Keratinocyte (primary cell): Measurements from ENCODE around the gene TMEM190. TPM values are rescaled to one million over a fixed set of nuclear protein-coding genes. Genes with fewer than 3 reads are reported as not detected.

Experiments used
- DNase-seq: peaks from one replicate; pipeline ENCODE4 v3.0.0-alpha.2; 2011; ENCODE audit warnings: low read depth, missing footprints, low spot score
- FAIRE-seq: peaks from 2 replicates; lab custom pipeline; 2011; peaks lifted over from hg19 to GRCh38; lab: Jason Lieb, UNC
- H2AFZ ChIP-seq: 2 replicates; pipeline ENCODE4 v1.6.0; 2012; ENCODE audit warnings: low read length, control low read depth, inconsistent platforms; ENCODE audit not compliant: control insufficient read depth
- H3K27ac ChIP-seq: 2 replicates; pipeline ENCODE4 v1.5.1; 2011; ENCODE audit warnings: low read length; ENCODE audit not compliant: control insufficient read depth, insufficient read depth
- H3K27me3 ChIP-seq: 3 replicates; pipeline ENCODE4 v1.6.0; 2011; ENCODE audit warnings: low read length; ENCODE audit not compliant: control insufficient read depth, insufficient read depth; ENCODE audit errors: extremely low read depth
- H3K36me3 ChIP-seq, 2 experiments: 2 replicates in 1 of 2; 3 replicates in 1 of 2; pipeline ENCODE4 v1.5.1; 2011; ENCODE audit warnings: low read length in 2 of 2, mild to moderate bottlenecking in 1 of 2; ENCODE audit not compliant: control insufficient read depth in 2 of 2, insufficient read depth in 2 of 2; ENCODE audit errors: extremely low read depth in 1 of 2
- H3K4me1 ChIP-seq: 3 replicates; pipeline ENCODE4 v1.5.1; 2011; ENCODE audit warnings: low read length; ENCODE audit not compliant: control insufficient read depth, insufficient read depth; ENCODE audit errors: extremely low read depth
- H3K4me2 ChIP-seq: 3 replicates; pipeline ENCODE4 v1.6.0; 2011; ENCODE audit warnings: low read depth, low read length; ENCODE audit not compliant: control insufficient read depth, insufficient read depth; ENCODE audit errors: extremely low read depth
- H3K4me3 ChIP-seq, 3 experiments: fragments of 200-600 bp in 1 of 3; sonication (generic) in 1 of 3; 2 replicates in 2 of 3; 3 replicates in 1 of 3; pipeline ENCODE4 v1.5.1; 2011 to 2016; ENCODE audit warnings: low read length in 3 of 3, mild to moderate bottlenecking in 3 of 3, control low read depth in 2 of 3, inconsistent platforms in 1 of 3, low read depth in 1 of 3, mixed read lengths in 1 of 3, mixed run types in 1 of 3, moderate library complexity in 1 of 3; ENCODE audit not compliant: control insufficient read depth in 2 of 3, insufficient read depth in 2 of 3; ENCODE audit errors: extremely low read depth in 1 of 3
- H3K79me2 ChIP-seq: 2 replicates; pipeline ENCODE4 v1.6.0; 2012; ENCODE audit warnings: low read length; ENCODE audit not compliant: control insufficient read depth, insufficient read depth
- H3K9ac ChIP-seq: 3 replicates; pipeline ENCODE4 v1.6.0; 2011; ENCODE audit warnings: low read length; ENCODE audit not compliant: control insufficient read depth, insufficient read depth; ENCODE audit errors: extremely low read depth
- H3K9me1 ChIP-seq: 3 replicates; pipeline ENCODE4 v1.6.0; 2011; ENCODE audit warnings: low read length; ENCODE audit not compliant: control insufficient read depth, insufficient read depth; ENCODE audit errors: extremely low read depth
- H3K9me3 ChIP-seq: 2 replicates; pipeline ENCODE4 v1.5.1; 2012; ENCODE audit warnings: low read depth, low read length; ENCODE audit not compliant: control insufficient read depth
- H4K20me1 ChIP-seq: 3 replicates; pipeline ENCODE4 v1.6.0; 2011; ENCODE audit warnings: low read length; ENCODE audit not compliant: control insufficient read depth, insufficient read depth; ENCODE audit errors: extremely low read depth
- EZH2 ChIP-seq: IDR thresholded peaks from one replicate; pipeline ENCODE4 v1.6.1; 2012; ENCODE audit warnings: inconsistent platforms, mild to moderate bottlenecking, low read length, moderate library complexity
- dilution Hi-C: fragments of 300-500 bp; cut with MboI; formaldehyde crosslinking; loops from one replicate; pipeline ENCODE4 v1.7.0; 2020; ENCODE audit warnings: low sequenced_read_pairs; ENCODE audit not compliant: extremely low pct_ligation_motif_present
- polyA plus RNA-seq, 5 experiments: library from polyadenylated mRNA; depleted of rRNA in 3 of 5; stranded (reverse) in 3 of 5; stranded (forward) in 1 of 5; unstranded in 1 of 5; fragments of >200 nt; gene quantifications; 1 replicate in 1 of 5; 2 replicates in 3 of 5; 3 replicates in 1 of 5; pipeline versions ENCODE4 v1.2.1 to v1.2.3, GENCODE V29; 2011 to 2012; ENCODE audit warnings: missing spikeins in 2 of 5, low read depth in 1 of 5, low replicate concordance in 1 of 5
- TF ChIP-seq, protein P1 (sequence below), 3 experiments: IDR thresholded peaks in 1 of 3; conservative IDR thresholded peaks in 1 of 3; optimal IDR thresholded peaks in 1 of 3; 2 replicates in 2 of 3; 3 replicates in 1 of 3; pipeline versions ENCODE3 to v1.5.1; 2011; ENCODE audit warnings: low read length in 3 of 3, mild to moderate bottlenecking in 3 of 3, moderate library complexity in 2 of 3, control low read depth in 1 of 3, inconsistent platforms in 1 of 3; ENCODE audit not compliant: insufficient read depth in 2 of 3; ENCODE audit errors: extremely low read depth in 1 of 3

Gene TMEM190
- polyA plus RNA-seq, 1 donor (not counting 4 experiments of a cell fraction or from before 2014, with no cell fraction given), result not detected

DNA sequence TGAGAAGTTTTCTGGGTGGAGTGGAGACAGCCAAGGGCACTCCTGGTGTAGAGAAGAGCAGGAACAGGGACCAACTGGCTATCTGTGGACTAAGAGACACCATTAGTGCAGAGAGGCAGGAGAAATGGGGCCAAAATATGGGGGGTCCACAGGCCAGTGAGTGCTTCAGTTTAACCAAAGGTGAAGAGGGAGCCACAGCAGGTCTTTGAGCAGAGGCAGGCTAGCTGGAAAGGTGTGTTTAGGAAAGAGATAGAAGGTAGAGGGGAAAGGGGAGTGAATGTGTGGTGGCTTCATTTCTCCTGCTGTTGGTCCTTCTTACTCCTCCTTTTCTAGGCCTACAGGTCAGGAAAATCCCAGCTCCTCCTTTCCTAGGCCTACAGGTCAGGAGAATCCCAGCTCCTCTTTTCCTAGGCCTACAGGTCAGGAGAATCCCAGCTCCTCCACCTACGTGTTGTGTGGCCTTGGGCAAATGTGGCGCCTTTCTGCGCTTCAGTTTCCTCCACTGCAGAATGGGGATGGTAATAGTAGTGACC, 6.0 kb downstream of the TMEM190 start:
- TF ChIP-seq EZH2, result no peak
- TF ChIP-seq, protein P1, sequence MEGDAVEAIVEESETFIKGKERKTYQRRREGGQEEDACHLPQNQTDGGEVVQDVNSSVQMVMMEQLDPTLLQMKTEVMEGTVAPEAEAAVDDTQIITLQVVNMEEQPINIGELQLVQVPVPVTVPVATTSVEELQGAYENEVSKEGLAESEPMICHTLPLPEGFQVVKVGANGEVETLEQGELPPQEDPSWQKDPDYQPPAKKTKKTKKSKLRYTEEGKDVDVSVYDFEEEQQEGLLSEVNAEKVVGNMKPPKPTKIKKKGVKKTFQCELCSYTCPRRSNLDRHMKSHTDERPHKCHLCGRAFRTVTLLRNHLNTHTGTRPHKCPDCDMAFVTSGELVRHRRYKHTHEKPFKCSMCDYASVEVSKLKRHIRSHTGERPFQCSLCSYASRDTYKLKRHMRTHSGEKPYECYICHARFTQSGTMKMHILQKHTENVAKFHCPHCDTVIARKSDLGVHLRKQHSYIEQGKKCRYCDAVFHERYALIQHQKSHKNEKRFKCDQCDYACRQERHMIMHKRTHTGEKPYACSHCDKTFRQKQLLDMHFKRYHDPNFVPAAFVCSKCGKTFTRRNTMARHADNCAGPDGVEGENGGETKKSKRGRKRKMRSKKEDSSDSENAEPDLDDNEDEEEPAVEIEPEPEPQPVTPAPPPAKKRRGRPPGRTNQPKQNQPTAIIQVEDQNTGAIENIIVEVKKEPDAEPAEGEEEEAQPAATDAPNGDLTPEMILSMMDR (optimal IDR thresholded peaks at IDR 0.05 in 1 of 3, IDR thresholded peaks at IDR 0.05 in 1 of 3, conservative IDR thresholded peaks at IDR 0.05 in 1 of 3; ENCODE audit: extremely low read depth in 1 of 3, insufficient read depth in 2 of 3, low read length in 3 of 3), result no peak
- peaks cover 8 to 19% of the 10 kb centered on the region in 2 experiments for H3K36me3 ChIP-seq
- no peak overlapping the region for H2AFZ ChIP-seq
- H3K79me2 ChIP-seq, result peaks cover 23% of the 10 kb centered on the region
- no peak overlapping the region for H3K9ac ChIP-seq
- H3K27ac ChIP-seq, result no peak overlapping the region
- no peaks in the 10 kb centered on the region for H3K27me3 ChIP-seq
- no peaks in the 10 kb centered on the region for H3K9me3 ChIP-seq
- peaks cover 4% of the 10 kb centered on the region for H3K9me1 ChIP-seq
- peak overlapping the region; percentile 86 for H3K4me2 ChIP-seq
- FAIRE-seq (no peak), DNase-seq (no peak)
- H3K4me1 ChIP-seq, result peaks cover 15% of the 10 kb centered on the region
- dilution Hi-C loops, result no loop called here
- no peak overlapping the region for H3K4me3 ChIP-seq
- H4K20me1 ChIP-seq, result peaks cover 14% of the 10 kb centered on the region

DNA sequence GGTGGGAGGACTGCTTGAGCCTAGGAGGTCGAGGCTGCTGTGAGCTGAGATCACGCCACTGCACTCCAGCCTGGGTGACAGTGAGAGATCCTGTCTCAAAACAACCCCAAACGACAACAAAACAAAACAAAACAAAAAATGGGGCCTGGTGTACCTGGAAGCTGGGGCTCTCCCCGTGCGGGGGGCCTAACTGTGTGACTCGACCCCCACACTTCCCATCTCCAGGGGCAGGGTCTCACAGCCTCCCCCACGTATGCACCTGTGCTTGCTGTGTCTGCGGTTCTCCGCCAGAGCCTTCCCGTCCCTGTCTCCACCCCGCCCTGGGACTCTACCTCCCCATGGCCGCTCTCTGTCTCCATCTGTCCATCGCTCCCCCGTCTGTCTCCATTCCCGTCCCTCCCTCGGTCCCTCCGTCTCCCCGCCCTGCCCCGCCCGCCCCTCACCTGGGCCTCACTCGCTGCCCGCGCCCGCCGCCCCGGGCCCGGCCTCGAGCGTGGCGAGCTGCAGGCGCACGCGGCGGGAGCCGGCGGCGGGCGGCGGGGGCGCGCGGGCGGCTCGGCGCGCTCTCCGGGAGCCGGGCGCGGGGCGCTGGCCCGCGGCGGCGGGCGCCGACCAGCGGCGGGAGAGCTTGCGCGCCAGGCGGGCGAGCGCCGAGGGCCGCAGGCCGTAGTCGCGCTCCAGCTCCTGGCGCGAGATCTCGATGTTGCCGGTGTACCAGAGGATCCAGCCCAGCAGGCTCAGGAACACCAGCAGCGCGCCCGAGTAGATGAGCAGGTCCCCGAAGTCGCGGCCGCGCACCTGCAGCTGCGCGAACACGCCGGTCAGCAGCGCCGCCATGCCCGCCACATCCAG, 6.9 kb downstream of the TMEM190 start:
- Histone ChIP-seq H3K4me2 (peak overlapping the region; percentile 93), H3K79me2 (peaks cover 33% of the 10 kb centered on the region)

More for the DNA sequence above, 6.9 kb downstream of the TMEM190 start:
- no peaks in the 10 kb centered on the region for H3K27me3 ChIP-seq
- no peaks in the 10 kb centered on the region for H3K9me3 ChIP-seq
- DNase-seq (no peak), FAIRE-seq (no peak)
- H3K4me1 ChIP-seq, result peaks cover 24% of the 10 kb centered on the region
- peak overlapping the region; percentile 87 for H2AFZ ChIP-seq
- peaks cover 23% of the 10 kb centered on the region for H4K20me1 ChIP-seq
- H3K36me3 ChIP-seq, result peaks cover 14 to 27% of the 10 kb centered on the region in 2 experiments
- peak overlapping the region; percentile 92 for H3K9ac ChIP-seq
- peak overlapping the region; percentile 33 to 64 (median 56) for H3K4me3 ChIP-seq
- peaks cover 10% of the 10 kb centered on the region for H3K9me1 ChIP-seq
- no peak for TF ChIP-seq EZH2
- TF ChIP-seq, protein P1 (optimal IDR thresholded peaks at IDR 0.05 in 1 of 3, IDR thresholded peaks at IDR 0.05 in 1 of 3, conservative IDR thresholded peaks at IDR 0.05 in 1 of 3; ENCODE audit: extremely low read depth in 1 of 3, insufficient read depth in 2 of 3, low read length in 3 of 3), result peak in 1 of 3 experiments; percentile 49
- dilution Hi-C loops, result no loop called here
- peak overlapping the region; percentile 19 for H3K27ac ChIP-seq
